HepG2 (cell line): ENCODE data around the gene LRRC32. TPM values are rescaled to one million over a fixed set of nuclear protein-coding genes. Genes with fewer than 3 reads are reported as not detected.

Experiments
- ATAC-seq: fragments of 200-7000 bp; cut with Tn5 transposase; 3 replicates; pipeline ENCODE4 v1.9.1; 2020; ENCODE audit warnings: mild to moderate bottlenecking, moderate library complexity
- BruUV-seq: library from RNA; stranded (reverse); fragments of 400-500 nt; replicated peaks from 2 replicates; lab custom pipeline; 2021; lab: Mats Ljungman, UMichigan
- CTCF ChIA-PET: fragments of 300-600 bp; formaldehyde crosslinking; extraction: SDS; loops from one replicate; lab custom pipeline; 2021; ENCODE audit warnings: low total read pairs, inconsistent platforms, low intra/inter-chr PET ratio; lab: Yijun Ruan, JAX
- POLR2A ChIA-PET: fragments of 350-600 bp; sonication (Branson Sonifier 250); formaldehyde crosslinking; loops from one replicate; lab custom pipeline; 2020; ENCODE audit warnings: antibody characterized with exemption, inconsistent platforms; lab: Yijun Ruan, JAX
- DNase-seq: peaks from one replicate; pipeline ENCODE4 v3.0.0-alpha.2; 2015; ENCODE audit warnings: low spot score
- FAIRE-seq: peaks from 3 replicates; lab custom pipeline; 2011; peaks lifted over from hg19 to GRCh38; lab: Jason Lieb, UNC
- H2AFZ ChIP-seq: one replicate; pipeline ENCODE4 v1.6.1; 2011; ENCODE audit warnings: low read length, inconsistent platforms
- H3K27ac ChIP-seq: fragments of 300-600 bp; 3 replicates; pipeline ENCODE4 v1.8.0; 2011; ENCODE audit warnings: mixed run types, mild to moderate bottlenecking, mixed read lengths, low read length, inconsistent platforms; ENCODE audit not compliant: insufficient read depth; ENCODE audit errors: extremely low read length
- H3K27me3 ChIP-seq, 2 experiments: fragments of 200-600 bp in 1 of 2; 2 replicates in 1 of 2; 3 replicates in 1 of 2; pipeline versions ENCODE4 v1.6.0 to v1.8.0; 2011; ENCODE audit warnings: low read length in 2 of 2, mild to moderate bottlenecking in 2 of 2, moderate library complexity in 2 of 2, inconsistent platforms in 1 of 2; ENCODE audit not compliant: insufficient read depth in 2 of 2, control insufficient read depth in 1 of 2
- H3K36me3 ChIP-seq, 2 experiments: fragments of 200-600 bp in 1 of 2; replicated peaks in 1 of 2; 2 replicates in 1 of 2; 3 replicates in 1 of 2; pipeline versions ENCODE4 v1.5.1 to v1.8.0; 2011; ENCODE audit warnings: low read length in 2 of 2, inconsistent platforms in 1 of 2; ENCODE audit not compliant: insufficient read depth in 2 of 2, control insufficient read depth in 1 of 2
- H3K4me1 ChIP-seq: 2 replicates; pipeline ENCODE4 v1.5.1; 2012; ENCODE audit warnings: low read length, inconsistent platforms; ENCODE audit not compliant: insufficient read depth
- H3K4me2 ChIP-seq: 2 replicates; pipeline ENCODE4 v1.6.0; 2011; ENCODE audit warnings: low read depth, low read length, inconsistent platforms
- H3K4me3 ChIP-seq, 3 experiments: fragments of 200-600 bp in 1 of 3; sonication (generic), shearing (Covaris generic) in 1 of 3; replicated peaks in 1 of 3; 2 replicates each; pipeline ENCODE4 v1.5.1; 2011 to 2016; ENCODE audit warnings: low read length in 3 of 3, inconsistent platforms in 2 of 3, low read depth in 2 of 3, mild to moderate bottlenecking in 2 of 3, control low read depth in 1 of 3, mixed read lengths in 1 of 3; ENCODE audit not compliant: insufficient read depth in 1 of 3
- H3K79me2 ChIP-seq: one replicate; pipeline ENCODE4 v1.6.1; 2011; ENCODE audit warnings: low read length, inconsistent platforms; ENCODE audit not compliant: insufficient read depth
- H3K9ac ChIP-seq: 2 replicates; pipeline ENCODE4 v1.6.0; 2011; ENCODE audit warnings: mild to moderate bottlenecking, low read depth, low read length, inconsistent platforms; ENCODE audit not compliant: insufficient read depth
- H3K9me3 ChIP-seq: 2 replicates; pipeline ENCODE4 v1.5.1; 2012; ENCODE audit warnings: mild to moderate bottlenecking, low read length
- H4K20me1 ChIP-seq: 2 replicates; pipeline ENCODE4 v1.6.0; 2011; ENCODE audit warnings: inconsistent platforms, mild to moderate bottlenecking, low read length, moderate library complexity; ENCODE audit not compliant: insufficient read depth
- ATF2 ChIP-seq: sonication (generic); formaldehyde crosslinking; IDR thresholded peaks from 2 replicates; pipeline ENCODE4 v1.4.0; 2020; ENCODE audit warnings: missing genetic modification reagents
- HES4 ChIP-seq: sonication (generic); formaldehyde crosslinking; IDR thresholded peaks from 2 replicates; pipeline ENCODE4 v1.9.0; 2021; ENCODE audit warnings: mild to moderate bottlenecking, missing genetic modification reagents, borderline replicate concordance
- KDM3A ChIP-seq: IDR thresholded peaks from 2 replicates; pipeline ENCODE4 v1.6.1; 2018; ENCODE audit warnings: low read depth, missing compliant biosample characterization
- MAFF ChIP-seq: IDR thresholded peaks from 2 replicates; pipeline ENCODE4 v1.6.1; 2011; ENCODE audit warnings: low read depth, low read length, improper control_type of control experiment
- NKX3-1 ChIP-seq: sonication (generic); formaldehyde crosslinking; IDR thresholded peaks from 2 replicates; pipeline ENCODE4 v1.5.0; 2020; ENCODE audit warnings: missing genetic modification reagents
- RERE ChIP-seq: IDR thresholded peaks from 2 replicates; pipeline ENCODE4 v1.6.1; 2016; ENCODE audit warnings: low read depth, missing genetic modification reagents, missing compliant biosample characterization
- RFX3 ChIP-seq: IDR thresholded peaks from 2 replicates; pipeline ENCODE4 v1.6.1; 2016; ENCODE audit warnings: missing biosample characterization, missing genetic modification reagents
- SMYD3 ChIP-seq: sonication (generic); formaldehyde crosslinking; IDR thresholded peaks from 2 replicates; pipeline ENCODE4 v1.8.1; 2023; ENCODE audit warnings: mild to moderate bottlenecking, missing genetic modification reagents
- ZBTB21 ChIP-seq: sonication (generic); formaldehyde crosslinking; IDR thresholded peaks from 2 replicates; pipeline ENCODE4 v1.4.0; 2020; ENCODE audit warnings: missing genetic modification reagents
- ZFP1 ChIP-seq: IDR thresholded peaks from 2 replicates; pipeline ENCODE4 v1.6.1; 2016
- ZMYM4 ChIP-seq: sonication (generic); formaldehyde crosslinking; IDR thresholded peaks from 2 replicates; pipeline ENCODE4 v1.8.1; 2023; ENCODE audit warnings: mild to moderate bottlenecking, missing genetic modification reagents
- ZNF143 ChIP-seq: sonication (generic); formaldehyde crosslinking; IDR thresholded peaks from 2 replicates; pipeline ENCODE4 v1.4.0; 2020; ENCODE audit warnings: missing genetic modification reagents
- ZNF256 ChIP-seq: sonication (generic); formaldehyde crosslinking; conservative IDR thresholded peaks from 2 replicates; pipeline ENCODE4 v1.4.0; 2020; ENCODE audit warnings: missing genetic modification reagents
- ZNF335 ChIP-seq: sonication (generic); formaldehyde crosslinking; IDR thresholded peaks from 2 replicates; pipeline ENCODE4 v1.4.0; 2020; ENCODE audit warnings: missing genetic modification reagents
- ZNF639 ChIP-seq: conservative IDR thresholded peaks from 2 replicates; pipeline ENCODE4 v1.6.1; 2018; ENCODE audit warnings: missing genetic modification reagents
- ZNF891 ChIP-seq: sonication (generic); formaldehyde crosslinking; IDR thresholded peaks from 2 replicates; pipeline ENCODE4 v1.5.0; 2020; ENCODE audit warnings: mild to moderate bottlenecking, missing genetic modification reagents
- WGBS: methylation state at CpG from one replicate; pipeline ENCODE4 v1.1.6; 2017; ENCODE audit warnings: low lambda C conversion rate; 5-methylcytosine and 5-hydroxymethylcytosine counted together
- in situ Hi-C: cut with HindIII; loops from 2 replicates; pipeline ENCODE4 v1.10.0; 2017; ENCODE audit warnings: low pct_unique_long_range_greater_than_20kb; ENCODE audit not compliant: extremely low pct_ligation_motif_present
- intact Hi-C: fragments of 100-400 bp; cut with micrococcal nuclease; formaldehyde crosslinking; loops from one replicate; pipeline ENCODE4 v1.10.0; 2022; ENCODE audit not compliant: unreplicated experiment
- polyA plus RNA-seq, 8 experiments: library from polyadenylated mRNA; depleted of rRNA in 3 of 8; stranded (reverse) in 7 of 8; unstranded in 1 of 8; fragments of >200 nt; fragmentation: Illumina TruSeq in 4 of 8; extraction: Trizol in 4 of 8; gene quantifications; 2 replicates each; pipeline versions ENCODE4 v1.2.1 to v1.2.3, GENCODE V29; 2011 to 2016; ENCODE audit warnings: low read depth in 4 of 8, missing spikeins in 1 of 8, mixed read lengths in 1 of 8; ENCODE audit not compliant: insufficient read depth in 1 of 8
- total RNA-seq, 5 experiments: library from RNA; depleted of rRNA; stranded (reverse); fragments of >200 nt; fragmentation: Illumina TruSeq; extraction: Trizol; gene quantifications; 2 replicates each; pipeline ENCODE4 v1.2.3, GENCODE V29; 2016; ENCODE audit warnings: low read depth in 1 of 5

LRRC32 gene
- total and polyA plus RNA-seq, 2 of the 13 experiments (the other 11 are each of a cell fraction or from before 2014, with no cell fraction given): 0.07 TPM; not detected in 1

GRCh38 chr11:76665172-76665571 is 5.4 kb downstream of the LRRC32 start (continued):
- TF ChIP-seq ZNF639 (CRISPR knock-in tag) (no peak), ZNF143 (CRISPR knock-in tag) (no peak), MAFF (no peak), SMYD3 (CRISPR knock-in tag) (no peak)

- Histone ChIP-seq H3K4me3 (no peak overlapping the region), H3K4me2 (no peak overlapping the region), H3K79me2 (no peaks in the 10 kb centered on the region), H2AFZ (no peak overlapping the region), H3K4me1 (no peaks in the 10 kb centered on the region), H3K27ac (no peak overlapping the region), H3K9me3 (no peaks in the 10 kb centered on the region), H3K9ac (no peak overlapping the region), H4K20me1 (no peaks in the 10 kb centered on the region), H3K27me3 (peaks cover 2 to 63% of the 10 kb centered on the region in 2 experiments; a peak in 4 of 5 replicates), H3K36me3 (no peaks in the 10 kb centered on the region)
- TF ChIP-seq ZMYM4: no peak
- TF ChIP-seq ATF2 (CRISPR knock-in tag): no peak
- TF ChIP-seq RFX3 (CRISPR knock-in tag): no peak
- no peak for TF ChIP-seq ZFP1 (CRISPR knock-in tag)
- TF ChIP-seq HES4 (CRISPR knock-in tag): no peak
- no peak for TF ChIP-seq ZBTB21
- TF ChIP-seq ZNF335 (CRISPR knock-in tag): no peak
- TF ChIP-seq KDM3A (CRISPR knock-in tag): no peak
- TF ChIP-seq ZNF891: no peak
- no peak for TF ChIP-seq NKX3-1 (CRISPR knock-in tag)
- no peak for TF ChIP-seq RERE (CRISPR knock-in tag)
- no peak for TF ChIP-seq ZNF256 (CRISPR knock-in tag)
- CTCF ChIA-PET: no interaction called here
- FAIRE-seq: no peak
- no TSS peak for BruUV-seq
- POLR2A ChIA-PET: no interaction called here
- ATAC-seq: no peak
- DNase-seq: no peak
- 24% methylated on average over 9 of the region's 11 CpGs for WGBS
- intact Hi-C loops: no loop called here
- in situ Hi-C loops: no loop called here
These were observed 5.9 kb downstream of the LRRC32 start for GRCh38 chr11:76664578-76665061.
